ENCODE data around the gene SRC.
"Not testable (repeated sequence)": the region's sequence is repeated elsewhere in the genome, so short reads cannot be mapped to it uniquely, and the experiment has no call there.

SRC gene

DNA sequence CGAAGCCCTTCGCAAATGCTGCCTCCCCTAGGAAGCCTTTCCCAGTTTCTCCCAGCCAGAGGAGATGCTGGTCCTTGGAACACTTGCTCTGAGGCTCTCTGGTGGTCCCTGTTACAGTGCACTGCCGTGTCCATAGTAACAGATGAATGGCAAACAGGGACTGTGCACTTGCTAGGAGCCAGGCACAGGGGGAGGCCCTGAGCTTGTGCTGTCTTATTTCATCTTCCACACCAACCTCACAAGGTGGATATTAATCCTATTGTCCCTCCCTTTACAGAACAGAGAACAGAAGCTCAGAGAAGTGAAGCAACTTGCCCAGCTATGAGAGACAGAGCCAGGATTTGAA lies 19.0 kb downstream of the SRC start:
- no peak for DNase-seq

- DNase-seq = peak; percentile 74 to 79
These were observed 20.1 kb downstream of the SRC start for GRCh38 chr20:37365760-37366638.

DNA sequence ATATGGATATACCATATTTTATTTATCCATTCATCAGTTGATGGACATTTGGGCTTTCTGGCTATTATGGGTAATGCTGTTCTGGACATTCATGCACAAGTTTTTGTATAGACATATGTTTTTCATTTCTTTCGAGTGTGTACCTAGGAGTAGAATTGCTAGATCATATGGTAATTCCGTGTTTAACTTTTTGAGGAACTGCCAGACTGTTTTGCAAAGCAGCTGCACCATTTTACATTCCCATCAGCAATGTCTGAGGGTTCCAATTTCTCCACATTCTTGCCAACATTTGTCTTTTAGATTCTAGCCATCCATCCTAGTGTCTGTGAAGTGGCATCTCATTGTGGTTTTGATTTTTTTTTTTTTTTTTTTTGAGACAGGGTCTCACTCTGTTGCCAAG lies 20.8 kb downstream of the SRC start:
- DNase-seq = peak; percentile 30 to 36

- DNase-seq = no peak
These were observed 23.9 kb downstream of the SRC start for GRCh38 chr20:37369846-37370245.

DNA sequence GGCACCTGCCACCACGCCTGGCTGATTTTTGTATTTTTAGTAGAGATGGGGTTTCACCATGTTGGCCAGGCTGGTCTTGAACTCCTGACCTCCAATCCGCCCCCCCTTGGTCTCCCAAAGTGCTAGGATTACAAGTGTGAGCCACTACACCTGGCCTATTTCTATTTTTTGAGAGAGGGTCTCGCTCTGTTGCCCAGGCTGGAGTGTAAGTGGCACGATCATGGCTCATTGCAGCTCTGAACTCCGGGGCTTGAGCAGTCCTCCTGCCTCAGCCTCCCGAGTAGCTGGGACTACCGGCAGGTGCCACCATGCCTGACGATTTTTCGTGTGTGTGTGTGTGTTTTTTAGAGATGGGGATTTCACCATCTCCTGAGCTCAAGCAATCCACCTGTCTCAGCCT lies 25.9 kb downstream of the SRC start:
- not testable (repeated sequence) for DNase-seq

- DNase-seq = no peak
These were observed 26.5 kb downstream of the SRC start for GRCh38 chr20:37372441-37372840.

- no peak for DNase-seq
These were observed 27.2 kb downstream of the SRC start for GRCh38 chr20:37373020-37373598.

DNA sequence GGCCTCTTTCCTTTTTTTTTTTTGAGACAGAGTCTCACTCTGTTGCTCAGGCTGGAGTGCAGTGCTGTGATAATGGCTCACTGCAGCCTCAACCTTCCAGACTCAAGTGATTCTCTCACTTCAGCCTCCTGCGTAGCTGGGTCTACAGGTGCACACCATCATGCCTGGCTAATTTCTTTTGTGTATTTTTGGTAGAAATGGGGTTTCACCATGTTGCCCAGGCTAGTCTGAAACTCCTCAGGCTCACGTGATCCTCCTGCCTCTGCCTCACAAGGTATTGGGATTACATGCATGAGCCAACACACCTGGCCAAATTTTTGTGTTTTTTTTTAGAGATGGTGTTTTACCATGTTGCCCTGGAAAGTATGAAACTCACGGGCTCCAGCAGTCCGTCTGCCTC lies 29.3 kb downstream of the SRC start:
- DNase-seq = no peak

DNA sequence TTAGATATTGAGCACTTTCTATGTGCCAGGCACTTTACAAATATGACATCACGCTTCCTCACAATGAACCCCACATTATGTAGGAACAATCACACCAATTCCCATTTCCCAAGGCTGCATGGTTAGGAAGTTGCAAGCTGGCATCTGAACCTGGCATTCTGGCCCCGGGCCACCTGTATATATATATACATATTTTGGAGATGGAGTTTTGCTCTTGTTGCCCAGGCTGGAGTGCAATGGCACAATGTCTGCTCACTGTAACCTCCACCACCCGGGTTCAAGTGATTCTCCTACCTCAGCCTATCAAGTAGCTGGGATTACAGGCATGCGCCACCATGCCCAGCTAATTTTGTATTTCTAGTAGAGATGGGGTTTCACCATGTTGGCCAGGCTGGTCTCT lies 30.4 kb downstream of the SRC start:
- DNase-seq = no peak

DNA sequence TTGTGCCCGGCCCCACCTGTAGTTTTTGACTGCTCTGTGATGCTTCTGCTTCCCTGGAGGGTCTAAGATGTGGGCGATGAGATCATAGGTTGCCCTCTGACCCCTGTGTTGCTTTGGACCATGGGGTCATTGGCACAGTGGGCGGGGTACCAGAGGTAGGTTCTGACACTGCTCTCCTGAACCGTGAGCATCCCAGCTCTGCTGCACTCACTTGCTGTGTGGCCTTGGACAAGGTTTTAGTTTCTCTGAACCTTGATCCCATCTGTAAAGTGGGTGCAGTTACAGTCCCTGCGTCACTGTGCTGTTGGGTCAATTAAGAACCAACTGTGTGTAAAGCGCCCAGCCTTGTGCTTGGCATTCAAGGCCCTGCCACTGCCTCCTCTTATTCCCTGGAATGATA lies 30.9 kb downstream of the SRC start:
- DNase-seq = no peak

DNA sequence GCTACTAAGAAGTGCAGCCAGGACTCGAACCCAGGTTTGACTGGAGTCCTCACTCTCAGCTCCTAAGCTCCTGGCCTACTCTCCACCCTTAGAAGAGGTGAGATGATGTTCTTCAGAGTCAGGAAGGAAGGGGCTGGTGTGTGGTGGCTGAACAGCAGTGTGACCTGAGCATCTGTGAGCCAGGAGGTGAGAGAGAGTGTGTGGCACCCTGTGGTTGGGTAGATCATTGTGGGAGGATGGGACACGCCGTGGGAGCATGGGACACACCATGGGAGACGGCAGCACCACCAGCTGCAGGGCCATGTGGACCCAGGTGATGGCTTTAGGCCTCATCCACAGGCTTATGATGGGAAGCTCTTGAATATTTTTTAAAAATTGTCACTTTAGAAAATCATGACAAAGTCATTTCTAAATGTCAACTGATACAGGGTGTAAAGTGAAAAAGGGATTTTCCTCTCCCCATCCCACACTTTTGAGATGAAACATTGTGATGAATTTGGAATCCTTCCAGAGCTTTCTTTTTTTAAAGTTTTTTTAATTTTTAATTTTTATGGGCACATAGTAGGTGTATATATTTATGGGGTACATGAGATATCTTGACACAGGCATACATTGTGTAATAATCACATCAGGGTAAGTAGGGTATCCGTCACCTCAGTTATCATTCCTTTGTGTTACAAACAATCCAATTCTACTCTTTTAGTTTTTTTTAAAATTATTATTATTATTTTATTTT lies 31.6 kb downstream of the SRC start:
- DNase-seq = no peak

- no peak for DNase-seq
These were observed 32.5 kb downstream of the SRC start for GRCh38 chr20:37378420-37378784.

DNA sequence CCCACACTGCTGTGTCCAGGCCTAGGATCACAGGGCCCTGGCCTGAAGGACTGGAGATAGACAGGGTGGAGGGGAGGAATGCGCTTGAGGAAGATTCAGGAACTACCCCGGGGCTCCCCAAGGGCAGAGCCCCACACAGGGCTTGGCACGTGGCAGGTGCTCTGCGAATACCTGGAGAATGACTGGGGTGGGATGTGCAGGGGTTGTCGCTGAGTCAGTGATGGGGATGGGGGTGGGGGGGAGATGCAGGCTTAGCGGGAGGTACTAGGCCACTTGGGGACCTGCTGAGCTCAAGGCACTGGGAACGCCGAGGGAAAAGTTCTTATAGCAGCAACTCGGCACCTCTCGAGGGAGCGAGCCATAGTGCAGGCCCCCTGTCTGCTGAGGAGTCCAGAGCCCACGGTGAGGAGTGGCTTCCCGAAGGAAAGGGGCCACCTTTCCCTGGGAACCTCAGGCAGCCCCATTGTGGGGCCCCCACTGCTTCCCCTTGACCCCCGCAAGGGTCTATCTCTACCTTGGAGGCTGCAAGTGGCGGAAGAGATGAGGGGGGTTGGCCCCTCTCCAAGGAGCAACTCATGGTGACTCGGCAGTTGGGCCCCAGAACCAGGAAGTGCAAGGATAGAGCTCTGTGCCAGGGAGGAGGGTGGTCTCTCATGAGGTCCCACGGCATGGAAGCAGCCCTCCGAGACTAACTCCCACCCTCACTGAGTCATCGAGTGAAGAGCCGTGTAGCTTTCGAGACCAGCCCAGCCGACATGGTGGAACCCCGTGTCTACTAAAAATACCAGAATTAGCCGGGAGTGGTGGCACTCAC lies 33.1 kb downstream of the SRC start:
- DNase-seq = peak; percentile 41 to 77

DNA sequence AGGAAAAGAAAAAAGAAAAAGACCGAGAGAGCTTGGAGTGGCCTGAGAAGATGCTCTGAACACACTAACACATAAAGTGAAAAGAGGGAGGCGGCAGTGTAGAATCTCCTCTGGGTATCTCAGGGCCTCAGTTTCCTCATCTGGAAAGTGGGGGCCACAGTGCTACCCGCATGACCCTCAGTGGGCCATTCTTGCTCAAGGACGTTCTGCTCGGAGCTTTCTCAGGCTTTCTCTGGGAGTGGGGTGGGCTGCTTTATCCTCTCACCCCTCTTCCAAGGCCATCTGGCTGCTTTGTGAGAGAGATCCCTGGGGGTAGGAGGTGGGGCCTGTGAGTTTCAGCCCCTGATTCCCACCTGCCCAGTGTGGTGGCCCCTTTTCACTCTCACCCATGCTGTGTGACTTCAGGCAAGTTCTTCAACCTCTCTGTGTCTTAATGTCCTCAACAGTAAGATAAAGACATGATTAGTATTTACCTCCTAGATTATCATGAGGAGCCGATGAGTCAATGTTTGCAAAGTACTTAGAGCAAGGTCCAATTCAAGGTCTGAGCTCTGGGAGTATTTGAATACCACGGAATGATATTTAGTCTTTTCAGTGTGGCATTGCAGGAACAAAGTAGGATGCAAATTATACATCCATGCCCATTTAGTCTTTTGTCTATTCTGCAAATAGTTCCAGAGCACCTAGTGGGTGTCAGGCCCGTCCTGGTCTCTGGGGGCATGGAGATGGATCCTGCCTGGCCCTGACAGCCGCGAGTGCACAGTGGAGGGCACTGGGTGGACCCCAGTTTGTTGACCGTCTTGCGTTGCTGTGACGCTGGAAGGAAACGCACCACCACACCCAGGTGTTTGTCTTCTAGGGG lies 34.3 kb downstream of the SRC start:
- no peak for DNase-seq

DNA sequence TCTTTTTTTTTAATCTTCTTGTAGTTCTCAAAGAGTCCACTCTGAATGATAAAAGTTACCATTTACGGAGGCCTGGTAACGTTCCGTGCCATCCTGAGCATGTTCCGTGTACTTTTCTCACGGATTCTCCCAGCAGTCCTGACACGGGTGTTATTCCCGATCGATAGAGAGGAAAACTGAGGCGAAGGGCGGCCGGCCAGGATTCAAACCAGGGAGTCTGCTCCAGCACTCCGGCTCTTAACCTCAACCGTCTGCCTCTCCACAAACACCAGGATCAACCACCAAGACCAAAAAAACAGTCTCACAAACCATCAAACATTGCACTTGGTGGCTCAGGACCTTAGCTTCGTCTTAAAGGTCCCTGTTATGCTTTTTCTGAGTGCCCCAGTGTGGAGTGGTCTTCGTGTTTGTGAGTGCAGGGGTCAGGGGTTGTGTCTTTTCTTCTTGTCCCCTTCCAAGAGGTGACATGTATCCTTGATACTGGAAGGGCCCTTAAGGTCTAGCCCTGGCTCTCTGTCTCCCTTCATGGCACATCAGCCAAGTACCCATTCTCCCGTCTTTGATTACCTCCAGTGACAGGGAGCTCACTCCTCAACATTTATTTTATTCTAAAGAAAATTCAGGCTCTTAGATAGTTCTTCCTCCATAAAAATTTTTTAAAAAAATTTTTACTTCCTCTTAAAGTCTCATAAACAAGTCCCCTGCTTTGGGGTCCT lies 35.1 kb downstream of the SRC start:
- DNase-seq = no peak

DNA sequence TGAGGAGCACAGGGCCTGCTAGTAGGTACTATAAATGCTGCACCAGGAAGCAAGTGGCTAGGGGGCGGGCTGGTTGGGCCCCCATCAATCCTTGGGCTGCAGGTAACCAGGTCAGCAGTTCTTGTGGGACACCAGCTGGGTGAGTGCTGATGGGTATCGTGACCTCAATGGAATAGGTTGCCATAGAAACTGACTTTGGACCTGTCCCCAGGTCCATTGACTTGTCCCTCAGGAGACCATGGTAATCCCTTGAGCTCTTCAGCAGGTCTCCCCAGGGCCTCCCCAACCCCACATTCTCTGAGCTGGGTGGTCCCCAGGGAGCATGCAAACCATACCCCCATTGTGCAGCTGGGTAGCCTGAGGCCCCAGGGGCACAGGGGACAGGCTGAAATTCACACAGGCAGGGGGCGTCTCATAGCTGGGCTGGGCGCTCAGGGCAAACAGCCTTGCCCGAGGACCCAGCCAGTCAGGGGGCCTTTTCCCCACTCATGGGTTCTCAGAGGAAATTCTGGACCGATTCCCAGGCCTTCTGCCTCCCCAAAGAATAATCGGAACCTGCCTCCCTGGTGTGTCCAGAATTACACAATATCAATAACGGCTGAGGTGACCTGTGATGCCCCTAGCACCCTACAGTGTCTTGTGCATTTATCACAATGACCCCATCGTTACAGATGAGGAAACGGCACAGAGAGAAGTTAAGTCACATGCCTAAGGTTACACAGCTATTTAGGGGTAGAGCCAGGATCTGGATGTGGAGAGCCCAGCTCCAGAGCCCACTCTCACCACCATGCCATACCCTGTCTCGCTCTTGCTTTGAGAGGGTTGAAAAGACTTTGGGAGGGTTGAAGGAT lies 35.9 kb downstream of the SRC start:
- peak; percentile 84 to 88 for DNase-seq

- DNase-seq = peak; percentile 34 to 68
These were observed 36.7 kb downstream of the SRC start for GRCh38 chr20:37382482-37383120.

DNA sequence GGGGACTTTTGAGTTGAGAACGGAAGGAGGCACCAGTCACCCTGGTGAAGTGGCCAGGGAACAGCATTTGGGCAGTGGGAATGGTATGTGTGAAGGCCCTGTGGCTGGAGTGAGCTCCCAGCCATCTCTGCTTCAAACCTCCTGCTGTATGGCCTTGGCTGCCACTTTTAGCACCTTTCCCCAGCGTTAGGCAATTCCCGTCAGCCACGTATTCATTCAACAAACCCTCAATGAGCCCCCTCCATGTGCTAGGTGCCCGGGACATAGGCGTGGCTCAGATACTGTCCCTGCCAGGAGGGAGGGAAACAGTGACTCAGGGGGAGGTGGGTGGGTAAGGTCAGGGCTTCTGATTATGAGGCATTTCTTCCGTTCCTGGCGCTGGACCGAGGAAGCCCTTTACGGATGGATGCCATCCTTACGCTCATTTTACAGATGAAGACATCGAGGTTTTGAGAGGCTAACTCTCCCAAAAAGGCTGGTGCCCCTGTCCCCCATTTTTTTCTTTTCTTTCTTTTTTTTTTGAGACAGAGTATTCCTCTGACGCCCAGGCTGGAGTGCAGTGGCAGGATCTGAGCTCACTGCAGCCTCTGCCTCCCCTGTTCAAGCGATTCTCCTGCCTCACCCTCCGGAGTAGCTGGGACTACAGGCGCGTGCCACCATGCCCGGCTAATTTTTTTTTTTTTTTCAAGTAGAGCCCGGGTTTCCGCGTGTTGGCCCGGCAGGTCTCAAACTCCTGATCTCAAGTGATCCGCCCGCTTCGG lies 37.5 kb downstream of the SRC start:
- DNase-seq = peak; percentile 57 to 86

GRCh38 chr20:37384683-37385174 lies 38.8 kb downstream of the SRC start:
- DNase-seq = peak; percentile 78 to 83

All from inflammatory macrophage (primary cell).